ENCODE measurements around the gene KCNC3.

The KCNC3 gene

DNA sequence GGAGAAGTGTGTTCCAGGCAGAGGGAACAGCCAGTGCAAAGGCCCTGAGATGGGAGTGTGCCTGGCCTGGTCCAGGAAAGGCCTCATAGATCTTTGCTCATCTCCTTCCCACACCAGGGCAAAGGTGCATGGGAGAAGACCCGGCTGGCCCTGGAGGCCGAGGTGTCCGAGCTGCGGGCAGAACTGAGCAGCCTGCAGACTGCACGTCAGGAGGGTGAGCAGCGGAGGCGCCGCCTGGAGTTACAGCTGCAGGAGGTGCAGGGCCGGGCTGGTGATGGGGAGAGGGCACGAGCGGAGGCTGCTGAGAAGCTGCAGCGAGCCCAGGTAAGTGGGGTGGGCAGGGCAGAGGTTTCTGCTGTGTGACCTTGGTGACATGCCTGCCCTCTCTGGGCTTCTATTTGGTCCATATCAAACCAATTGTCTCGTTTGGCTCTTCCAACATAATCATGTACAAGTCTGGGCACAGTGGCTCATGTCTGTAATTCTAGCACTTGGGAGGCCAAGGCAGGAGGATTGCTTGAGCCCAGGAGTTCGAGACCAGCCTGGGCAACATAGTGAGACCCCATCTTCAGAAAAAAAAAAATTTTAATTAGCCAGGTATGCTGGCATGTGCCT, 51.1 kb downstream of the KCNC3 start:
- peaks cover 59% of the 10 kb centered on the region in 2 donors for H3K36me3 ChIP-seq (ENCODE audit: control insufficient read depth in 2 of 2, insufficient read depth in 2 of 2, low read length in 2 of 2)
- no peaks in the 10 kb centered on the region for H3K9me3 ChIP-seq (ENCODE audit: control insufficient read depth in 2 of 2, low read length in 2 of 2)
- H3K27ac ChIP-seq (ENCODE audit: low read depth in 2 of 2, low read length in 2 of 2) = no peak overlapping the region
- no peaks in the 10 kb centered on the region for H3K27me3 ChIP-seq (ENCODE audit: control insufficient read depth in 2 of 2, insufficient read depth in 2 of 2, low read length in 2 of 2)
- no peaks in the 10 kb centered on the region for H3K4me1 ChIP-seq (ENCODE audit: control insufficient read depth in 2 of 2, insufficient read depth in 2 of 2, low read length in 2 of 2)
- no peak overlapping the region for H3K9ac ChIP-seq (ENCODE audit: low read depth in 1 of 2, low read length in 2 of 2)
- no peak overlapping the region for H3K4me3 ChIP-seq (ENCODE audit: low read length in 2 of 2)

DNA sequence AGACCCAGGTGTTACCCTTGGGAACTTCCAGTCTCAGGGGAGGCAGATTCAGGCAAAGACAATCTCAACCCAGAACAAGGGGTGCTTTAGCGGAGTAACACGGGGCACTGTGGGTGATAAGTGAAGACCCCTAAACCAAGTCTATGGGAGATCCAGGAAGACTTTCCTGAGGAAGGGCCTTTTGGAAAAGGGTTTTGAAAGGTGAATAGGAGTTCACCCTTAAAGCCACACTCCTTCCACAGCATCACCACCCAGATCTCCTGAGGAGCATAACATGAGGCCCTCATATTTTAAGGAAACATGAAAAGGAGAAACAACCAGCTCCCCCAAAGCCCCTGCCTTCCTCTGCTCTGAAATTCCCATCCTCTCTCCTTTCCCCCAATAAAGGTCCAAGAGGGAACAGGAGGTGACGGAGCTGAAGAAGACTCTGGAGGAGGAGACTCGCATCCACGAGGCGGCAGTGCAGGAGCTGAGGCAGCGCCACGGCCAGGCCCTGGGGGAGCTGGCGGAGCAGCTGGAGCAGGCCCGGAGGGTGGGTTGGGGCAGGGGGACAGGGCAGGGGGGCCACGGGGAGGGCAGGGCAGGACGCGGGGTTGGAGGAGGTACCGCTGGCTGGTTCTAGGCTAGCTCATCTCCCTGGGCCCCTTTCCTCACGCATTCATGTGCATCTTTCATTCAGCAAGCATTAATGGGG, 52.7 kb downstream of the KCNC3 start:
- H3K27ac ChIP-seq (ENCODE audit: low read depth in 2 of 2, low read length in 2 of 2) = no peak overlapping the region
- H3K9ac ChIP-seq (ENCODE audit: low read depth in 1 of 2, low read length in 2 of 2) = no peak overlapping the region
- H3K4me3 ChIP-seq (ENCODE audit: low read length in 2 of 2) = no peak overlapping the region
- H3K4me1 ChIP-seq (ENCODE audit: control insufficient read depth in 2 of 2, insufficient read depth in 2 of 2, low read length in 2 of 2) = no peaks in the 10 kb centered on the region
- no peaks in the 10 kb centered on the region for H3K9me3 ChIP-seq (ENCODE audit: control insufficient read depth in 2 of 2, low read length in 2 of 2)
- peaks cover 65 to 69% of the 10 kb centered on the region in 2 donors for H3K36me3 ChIP-seq (ENCODE audit: control insufficient read depth in 2 of 2, insufficient read depth in 2 of 2, low read length in 2 of 2)
- H3K27me3 ChIP-seq (ENCODE audit: control insufficient read depth in 2 of 2, insufficient read depth in 2 of 2, low read length in 2 of 2) = no peaks in the 10 kb centered on the region

DNA sequence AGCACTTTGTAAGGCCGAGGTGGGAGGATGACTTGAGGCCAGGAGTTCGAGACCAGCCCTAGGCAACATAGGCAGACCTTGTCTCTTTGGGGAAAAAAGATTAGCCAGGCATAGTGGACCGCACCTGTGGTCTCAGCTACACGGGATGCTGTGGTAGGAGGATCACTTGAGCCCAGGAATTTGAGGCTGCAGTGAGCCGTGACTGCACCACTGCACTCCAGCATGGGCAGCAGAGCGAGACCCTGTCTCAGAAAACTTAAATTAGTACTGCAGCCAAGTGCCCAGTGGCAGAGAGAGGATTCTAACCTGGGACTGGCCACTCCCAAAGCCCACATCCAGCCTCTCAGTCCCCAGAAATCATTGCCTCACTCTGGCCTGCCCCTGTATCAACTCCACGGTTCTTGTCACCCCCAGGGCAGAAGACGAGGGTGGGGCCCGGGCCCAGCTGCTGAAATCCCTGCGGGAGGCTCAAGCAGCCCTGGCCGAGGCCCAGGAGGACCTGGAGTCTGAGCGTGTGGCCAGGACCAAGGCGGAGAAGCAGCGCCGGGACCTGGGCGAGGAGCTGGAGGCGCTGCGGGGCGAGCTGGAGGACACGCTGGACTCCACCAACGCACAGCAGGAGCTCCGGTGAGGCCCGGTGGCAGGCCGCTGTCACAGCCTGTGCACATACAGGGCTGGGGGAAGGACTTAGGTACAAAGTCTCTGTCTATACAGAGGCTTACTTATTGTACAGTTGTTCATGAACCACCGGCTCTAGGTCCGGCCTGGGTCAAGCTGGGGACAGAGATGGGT, 53.4 kb downstream of the KCNC3 start:
- Histone ChIP-seq H3K4me3 (ENCODE audit: low read length in 2 of 2) (no peak overlapping the region), H3K27ac (ENCODE audit: low read depth in 2 of 2, low read length in 2 of 2) (no peak overlapping the region), H3K36me3 (ENCODE audit: control insufficient read depth in 2 of 2, insufficient read depth in 2 of 2, low read length in 2 of 2) (peaks cover 61 to 71% of the 10 kb centered on the region in 2 donors), H3K9me3 (ENCODE audit: control insufficient read depth in 2 of 2, low read length in 2 of 2) (no peaks in the 10 kb centered on the region), H3K27me3 (ENCODE audit: control insufficient read depth in 2 of 2, insufficient read depth in 2 of 2, low read length in 2 of 2) (no peaks in the 10 kb centered on the region), H3K4me1 (ENCODE audit: control insufficient read depth in 2 of 2, insufficient read depth in 2 of 2, low read length in 2 of 2) (no peaks in the 10 kb centered on the region), H3K9ac (ENCODE audit: low read depth in 1 of 2, low read length in 2 of 2) (no peak overlapping the region)

DNA sequence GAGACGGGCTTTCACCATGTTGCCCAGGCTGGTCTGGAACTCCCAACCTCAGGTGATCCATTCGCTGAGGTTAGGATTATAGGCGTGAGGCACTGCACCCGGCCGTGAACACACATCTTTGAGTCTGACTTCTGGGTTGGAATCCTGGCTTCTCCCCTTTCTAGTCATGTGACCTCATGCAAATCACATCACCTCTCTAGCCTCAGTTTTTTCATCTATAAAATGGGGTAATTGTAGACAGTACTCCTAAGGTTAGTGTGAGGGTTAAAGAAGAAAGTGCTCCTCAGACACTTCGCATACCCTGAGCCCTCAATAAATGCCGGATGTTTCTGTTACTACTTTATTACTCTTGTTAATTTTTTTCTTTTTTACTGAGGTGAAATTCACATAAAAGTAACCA, 55.4 kb downstream of the KCNC3 start:
- Histone ChIP-seq H3K27ac (ENCODE audit: low read depth in 2 of 2, low read length in 2 of 2) (no peak overlapping the region), H3K36me3 (ENCODE audit: control insufficient read depth in 2 of 2, insufficient read depth in 2 of 2, low read length in 2 of 2) (peaks cover 56 to 67% of the 10 kb centered on the region in 2 donors)

DNA sequence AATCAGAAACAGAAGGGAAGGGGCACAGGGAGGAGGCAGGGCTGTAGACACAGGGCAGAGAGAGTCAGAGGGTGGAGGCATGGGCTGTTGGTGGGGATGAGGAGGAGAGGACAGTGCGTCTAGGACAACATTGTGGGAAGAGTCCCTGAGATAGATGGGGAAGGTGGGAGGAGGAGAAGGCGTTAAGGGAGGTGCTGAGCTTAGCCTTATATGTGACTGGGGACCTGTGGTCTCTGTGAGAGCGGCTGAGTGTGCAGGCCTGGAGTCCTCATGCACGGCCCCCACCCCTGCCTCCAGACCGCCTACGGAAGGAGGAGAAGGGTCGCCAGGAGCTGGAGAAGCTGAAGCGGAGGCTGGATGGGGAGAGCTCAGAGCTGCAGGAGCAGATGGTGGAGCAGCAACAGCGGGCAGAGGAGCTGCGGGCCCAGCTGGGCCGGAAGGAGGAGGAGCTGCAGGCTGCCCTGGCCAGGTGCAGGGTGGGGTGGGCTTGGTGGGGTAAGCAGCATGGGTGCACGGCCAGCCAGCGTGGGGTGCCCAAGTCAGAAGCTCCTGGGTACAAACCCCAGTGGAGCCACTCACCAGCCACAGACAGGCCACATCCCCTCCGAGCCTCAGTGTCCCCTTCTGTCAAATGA, 56.8 kb downstream of the KCNC3 start:
- peaks cover 64 to 72% of the 10 kb centered on the region in 2 donors for H3K36me3 ChIP-seq (ENCODE audit: control insufficient read depth in 2 of 2, insufficient read depth in 2 of 2, low read length in 2 of 2)
- no peaks in the 10 kb centered on the region for H3K4me1 ChIP-seq (ENCODE audit: control insufficient read depth in 2 of 2, insufficient read depth in 2 of 2, low read length in 2 of 2)
- no peak overlapping the region for H3K9ac ChIP-seq (ENCODE audit: low read depth in 1 of 2, low read length in 2 of 2)
- H3K27ac ChIP-seq (ENCODE audit: low read depth in 2 of 2, low read length in 2 of 2) = no peak overlapping the region
- no peaks in the 10 kb centered on the region for H3K27me3 ChIP-seq (ENCODE audit: control insufficient read depth in 2 of 2, insufficient read depth in 2 of 2, low read length in 2 of 2)
- no peaks in the 10 kb centered on the region for H3K9me3 ChIP-seq (ENCODE audit: control insufficient read depth in 2 of 2, low read length in 2 of 2)
- no peak overlapping the region for H3K4me3 ChIP-seq (ENCODE audit: low read length in 2 of 2)

More for the DNA sequence above, 55.4 kb downstream of the KCNC3 start:
- no peaks in the 10 kb centered on the region for H3K27me3 ChIP-seq (ENCODE audit: control insufficient read depth in 2 of 2, insufficient read depth in 2 of 2, low read length in 2 of 2)
- no peaks in the 10 kb centered on the region for H3K4me1 ChIP-seq (ENCODE audit: control insufficient read depth in 2 of 2, insufficient read depth in 2 of 2, low read length in 2 of 2)
- no peaks in the 10 kb centered on the region for H3K9me3 ChIP-seq (ENCODE audit: control insufficient read depth in 2 of 2, low read length in 2 of 2)
- no peak overlapping the region for H3K9ac ChIP-seq (ENCODE audit: low read depth in 1 of 2, low read length in 2 of 2)
- no peak overlapping the region for H3K4me3 ChIP-seq (ENCODE audit: low read length in 2 of 2)

DNA sequence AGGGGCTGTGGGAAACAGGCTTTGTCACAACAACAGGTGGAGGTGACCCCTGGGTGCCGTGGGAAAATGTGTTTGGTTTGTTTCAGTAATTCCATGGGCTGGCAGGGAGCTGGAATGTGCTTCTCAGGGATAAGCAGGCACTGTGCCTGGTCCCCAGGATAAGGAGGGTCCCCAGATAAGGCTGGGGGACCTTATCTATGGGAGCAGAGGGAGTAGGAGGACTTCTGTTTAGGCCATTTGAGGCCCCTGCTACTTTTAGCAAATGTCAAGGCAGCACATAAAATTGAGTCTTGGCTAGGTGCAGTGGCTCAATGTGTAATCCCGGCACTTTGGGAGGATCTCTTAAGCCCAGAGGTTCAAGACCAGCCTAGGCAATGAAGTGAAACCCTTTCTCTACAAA, 59.5 kb downstream of the KCNC3 start:
- H3K27ac ChIP-seq (ENCODE audit: low read depth in 2 of 2, low read length in 2 of 2) = no peak overlapping the region
- no peaks in the 10 kb centered on the region for H3K4me1 ChIP-seq (ENCODE audit: control insufficient read depth in 2 of 2, insufficient read depth in 2 of 2, low read length in 2 of 2)
- H3K36me3 ChIP-seq (ENCODE audit: control insufficient read depth in 2 of 2, insufficient read depth in 2 of 2, low read length in 2 of 2) = peaks cover 52 to 54% of the 10 kb centered on the region in 2 donors

DNA sequence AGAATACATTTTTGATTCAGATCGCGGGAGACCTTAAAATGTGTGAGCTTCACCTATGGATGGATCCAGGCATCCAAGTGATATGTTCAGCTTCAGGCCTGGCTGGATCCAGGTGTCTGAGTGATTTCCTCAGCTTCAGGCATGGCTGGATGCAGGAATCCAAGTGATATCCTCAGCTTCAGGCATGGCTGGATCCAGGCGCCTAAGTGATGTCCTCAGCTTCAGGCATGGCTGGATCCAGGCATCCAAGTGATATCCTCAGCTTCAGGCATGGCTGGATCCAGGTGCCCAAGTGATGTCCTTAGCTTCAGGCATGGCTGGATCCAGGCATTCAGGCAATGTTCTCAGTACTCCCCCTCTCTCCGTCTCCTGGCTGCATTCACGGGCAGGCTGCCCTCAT, 60.7 kb downstream of the KCNC3 start:
- H3K9me3 ChIP-seq (ENCODE audit: control insufficient read depth in 2 of 2, low read length in 2 of 2) = no peaks in the 10 kb centered on the region
- H3K4me3 ChIP-seq (ENCODE audit: low read length in 2 of 2) = no peak overlapping the region
- no peak overlapping the region for H3K27ac ChIP-seq (ENCODE audit: low read depth in 2 of 2, low read length in 2 of 2)
- no peak overlapping the region for H3K9ac ChIP-seq (ENCODE audit: low read depth in 1 of 2, low read length in 2 of 2)
- H3K27me3 ChIP-seq (ENCODE audit: control insufficient read depth in 2 of 2, insufficient read depth in 2 of 2, low read length in 2 of 2) = peaks cover 0 to 2% of the 10 kb centered on the region in 2 donors
- H3K4me1 ChIP-seq (ENCODE audit: control insufficient read depth in 2 of 2, insufficient read depth in 2 of 2, low read length in 2 of 2) = no peaks in the 10 kb centered on the region
- H3K36me3 ChIP-seq (ENCODE audit: control insufficient read depth in 2 of 2, insufficient read depth in 2 of 2, low read length in 2 of 2) = peaks cover 53% of the 10 kb centered on the region in 2 donors

More for the DNA sequence above, 59.5 kb downstream of the KCNC3 start:
- Histone ChIP-seq H3K4me3 (ENCODE audit: low read length in 2 of 2) (no peak overlapping the region), H3K9ac (ENCODE audit: low read depth in 1 of 2, low read length in 2 of 2) (no peak overlapping the region), H3K9me3 (ENCODE audit: control insufficient read depth in 2 of 2, low read length in 2 of 2) (no peaks in the 10 kb centered on the region), H3K27me3 (ENCODE audit: control insufficient read depth in 2 of 2, insufficient read depth in 2 of 2, low read length in 2 of 2) (peaks cover 0 to 2% of the 10 kb centered on the region in 2 donors)

DNA sequence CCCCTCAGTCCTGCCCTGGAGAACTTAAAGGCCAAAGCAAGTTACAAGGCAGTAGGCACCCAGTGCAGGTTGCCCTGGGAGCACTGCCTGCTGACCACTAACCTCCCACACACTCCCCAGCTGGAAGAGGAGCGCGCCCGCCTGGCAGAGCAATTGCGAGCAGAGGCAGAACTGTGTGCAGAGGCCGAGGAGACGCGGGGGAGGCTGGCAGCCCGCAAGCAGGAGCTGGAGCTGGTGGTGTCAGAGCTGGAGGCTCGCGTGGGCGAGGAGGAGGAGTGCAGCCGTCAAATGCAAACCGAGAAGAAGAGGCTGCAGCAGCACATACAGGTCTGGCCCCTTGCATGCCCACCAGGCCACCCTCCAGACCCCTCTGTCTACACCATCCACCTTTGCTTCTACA, 61.1 kb downstream of the KCNC3 start:
- Histone ChIP-seq H3K9me3 (ENCODE audit: control insufficient read depth in 2 of 2, low read length in 2 of 2) (no peaks in the 10 kb centered on the region), H3K27me3 (ENCODE audit: control insufficient read depth in 2 of 2, insufficient read depth in 2 of 2, low read length in 2 of 2) (peaks cover 0 to 2% of the 10 kb centered on the region in 2 donors), H3K4me1 (ENCODE audit: control insufficient read depth in 2 of 2, insufficient read depth in 2 of 2, low read length in 2 of 2) (no peaks in the 10 kb centered on the region), H3K27ac (ENCODE audit: low read depth in 2 of 2, low read length in 2 of 2) (no peak overlapping the region), H3K9ac (ENCODE audit: low read depth in 1 of 2, low read length in 2 of 2) (no peak overlapping the region), H3K36me3 (ENCODE audit: control insufficient read depth in 2 of 2, insufficient read depth in 2 of 2, low read length in 2 of 2) (peaks cover 50 to 53% of the 10 kb centered on the region in 2 donors), H3K4me3 (ENCODE audit: low read length in 2 of 2) (no peak overlapping the region)

DNA sequence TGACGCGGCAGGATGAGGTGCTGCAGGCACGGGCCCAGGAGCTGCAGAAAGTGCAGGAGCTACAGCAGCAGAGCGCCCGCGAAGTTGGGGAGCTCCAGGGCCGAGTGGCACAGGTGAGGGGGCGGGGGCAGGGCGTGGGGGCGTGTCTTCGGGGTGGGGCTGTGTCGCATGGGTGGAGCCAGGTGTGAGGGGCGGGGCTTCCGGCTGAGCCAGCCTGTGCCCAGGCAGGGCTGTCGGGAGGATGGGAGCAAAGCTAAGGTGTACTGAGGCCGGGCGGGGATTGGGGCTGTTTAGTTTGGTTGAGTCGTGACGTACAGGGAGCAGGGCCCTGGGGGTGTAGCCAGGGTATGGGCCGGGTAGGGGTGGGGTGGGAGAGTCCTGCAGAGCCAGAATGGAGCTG, 62.3 kb downstream of the KCNC3 start:
- no peak overlapping the region for H3K27ac ChIP-seq (ENCODE audit: low read depth in 2 of 2, low read length in 2 of 2)
- no peaks in the 10 kb centered on the region for H3K4me1 ChIP-seq (ENCODE audit: control insufficient read depth in 2 of 2, insufficient read depth in 2 of 2, low read length in 2 of 2)
- H3K4me3 ChIP-seq (ENCODE audit: low read length in 2 of 2) = no peak overlapping the region
- H3K36me3 ChIP-seq (ENCODE audit: control insufficient read depth in 2 of 2, insufficient read depth in 2 of 2, low read length in 2 of 2) = peaks cover 51 to 53% of the 10 kb centered on the region in 2 donors
- no peak overlapping the region for H3K9ac ChIP-seq (ENCODE audit: low read depth in 1 of 2, low read length in 2 of 2)
- H3K9me3 ChIP-seq (ENCODE audit: control insufficient read depth in 2 of 2, low read length in 2 of 2) = no peaks in the 10 kb centered on the region
- peaks cover 0 to 2% of the 10 kb centered on the region in 2 donors for H3K27me3 ChIP-seq (ENCODE audit: control insufficient read depth in 2 of 2, insufficient read depth in 2 of 2, low read length in 2 of 2)

DNA sequence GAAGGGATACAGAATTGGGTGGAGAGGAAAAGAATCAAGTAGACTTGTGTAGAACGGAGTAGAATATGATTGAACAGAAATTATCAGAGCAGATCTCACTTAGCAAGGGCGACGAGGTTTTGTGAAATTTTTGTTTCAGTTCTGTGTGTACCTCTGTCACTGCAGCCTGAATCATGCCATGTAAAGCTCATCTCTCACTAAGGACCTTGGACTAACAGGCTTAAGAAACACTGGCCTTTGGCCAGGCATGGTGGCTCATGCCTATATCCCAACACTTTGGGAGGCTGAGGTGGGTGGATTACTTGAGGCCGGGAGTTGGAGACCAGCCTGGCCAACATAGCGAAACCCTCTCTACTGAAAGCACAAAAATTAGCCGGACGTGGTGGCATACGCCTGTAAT, 63.1 kb downstream of the KCNC3 start:
- H3K9ac ChIP-seq (ENCODE audit: low read depth in 1 of 2, low read length in 2 of 2) = no peak overlapping the region
- H3K36me3 ChIP-seq (ENCODE audit: control insufficient read depth in 2 of 2, insufficient read depth in 2 of 2, low read length in 2 of 2) = peaks cover 45 to 52% of the 10 kb centered on the region in 2 donors
- no peaks in the 10 kb centered on the region for H3K4me1 ChIP-seq (ENCODE audit: control insufficient read depth in 2 of 2, insufficient read depth in 2 of 2, low read length in 2 of 2)
- no peak overlapping the region for H3K4me3 ChIP-seq (ENCODE audit: low read length in 2 of 2)
- no peaks in the 10 kb centered on the region for H3K9me3 ChIP-seq (ENCODE audit: control insufficient read depth in 2 of 2, low read length in 2 of 2)
- peaks cover 0 to 2% of the 10 kb centered on the region in 2 donors for H3K27me3 ChIP-seq (ENCODE audit: control insufficient read depth in 2 of 2, insufficient read depth in 2 of 2, low read length in 2 of 2)
- H3K27ac ChIP-seq (ENCODE audit: low read depth in 2 of 2, low read length in 2 of 2) = no peak overlapping the region
